OCI-LY1 (cell line): Measurements from ENCODE around the gene CHST5.

ENCODE experiments used
- EZH2 ChIP-seq: fragments of 200-600 bp; sonication (generic), shearing (Covaris generic); IDR thresholded peaks from 2 replicates; pipeline ENCODE4 v1.8.0; 2017; ENCODE audit warnings: borderline replicate concordance, mixed run types, mild to moderate bottlenecking, antibody characterized with exemption, low read length, moderate library complexity, mixed read lengths
- TF ChIP-seq, protein P1 (sequence below): fragments of 200-600 bp; sonication (generic), shearing (Covaris generic); IDR thresholded peaks from 2 replicates; pipeline ENCODE4 v1.5.1; 2017; ENCODE audit warnings: mild to moderate bottlenecking, antibody characterized with exemption, low read length, moderate library complexity, mixed read lengths

DNA sequence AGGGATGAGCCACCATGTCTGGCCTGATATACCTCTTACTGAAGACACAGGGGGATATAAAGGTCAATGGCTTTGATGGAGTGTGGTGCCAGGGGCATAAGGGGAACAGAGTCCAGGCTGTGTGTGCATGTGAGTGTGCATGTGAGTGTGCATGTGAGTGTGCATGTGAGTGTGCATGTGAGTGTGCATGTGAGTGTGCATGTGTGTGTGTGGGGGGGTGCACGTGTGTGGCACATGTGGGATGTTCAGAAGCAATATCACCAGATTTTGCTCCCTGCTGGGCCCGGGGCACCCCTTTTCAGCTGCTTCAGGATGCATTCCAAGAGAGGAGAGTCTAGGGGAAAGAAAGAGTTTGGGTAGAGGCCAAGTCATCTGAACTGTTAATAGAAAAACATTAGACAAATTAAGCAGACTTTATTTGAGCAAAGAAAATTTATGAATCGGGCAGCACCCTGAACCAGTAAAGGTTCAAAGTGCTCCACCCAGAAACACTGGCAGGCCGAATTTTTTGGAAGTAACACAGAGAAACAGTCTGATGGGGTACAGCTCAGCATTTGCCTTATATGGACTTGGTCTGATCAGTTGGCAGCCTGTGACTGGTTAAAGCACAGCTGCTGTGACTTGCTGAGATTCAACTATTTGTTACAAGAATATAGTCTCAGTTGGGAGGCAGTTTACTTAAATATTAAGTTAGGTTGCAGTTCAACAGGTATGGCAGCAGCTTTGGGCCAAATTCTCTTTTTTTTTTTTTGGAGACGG is 9.7 kb downstream of the CHST5 start:
- TF ChIP-seq, protein P1, sequence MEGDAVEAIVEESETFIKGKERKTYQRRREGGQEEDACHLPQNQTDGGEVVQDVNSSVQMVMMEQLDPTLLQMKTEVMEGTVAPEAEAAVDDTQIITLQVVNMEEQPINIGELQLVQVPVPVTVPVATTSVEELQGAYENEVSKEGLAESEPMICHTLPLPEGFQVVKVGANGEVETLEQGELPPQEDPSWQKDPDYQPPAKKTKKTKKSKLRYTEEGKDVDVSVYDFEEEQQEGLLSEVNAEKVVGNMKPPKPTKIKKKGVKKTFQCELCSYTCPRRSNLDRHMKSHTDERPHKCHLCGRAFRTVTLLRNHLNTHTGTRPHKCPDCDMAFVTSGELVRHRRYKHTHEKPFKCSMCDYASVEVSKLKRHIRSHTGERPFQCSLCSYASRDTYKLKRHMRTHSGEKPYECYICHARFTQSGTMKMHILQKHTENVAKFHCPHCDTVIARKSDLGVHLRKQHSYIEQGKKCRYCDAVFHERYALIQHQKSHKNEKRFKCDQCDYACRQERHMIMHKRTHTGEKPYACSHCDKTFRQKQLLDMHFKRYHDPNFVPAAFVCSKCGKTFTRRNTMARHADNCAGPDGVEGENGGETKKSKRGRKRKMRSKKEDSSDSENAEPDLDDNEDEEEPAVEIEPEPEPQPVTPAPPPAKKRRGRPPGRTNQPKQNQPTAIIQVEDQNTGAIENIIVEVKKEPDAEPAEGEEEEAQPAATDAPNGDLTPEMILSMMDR = no peak
- no peak for TF ChIP-seq EZH2
